ENCODE data around the gene AP3S2.
"Not testable (repeated sequence)": the region's sequence is repeated elsewhere in the genome, so short reads cannot be mapped to it uniquely, and the experiment has no call there.

The AP3S2 gene

GRCh38 chr15:89787944-89788343 is 105.8 kb downstream of the AP3S2 start:
- in situ Hi-C loops (cut with MboI; ENCODE audit: low pct_unique_long_range_greater_than_20kb, low sequenced_read_pairs, unreplicated experiment): no loop called here
- no peak for TF ChIP-seq CTCF (IDR thresholded peaks at IDR 0.05; ENCODE audit: extremely low read depth, insufficient read depth, missing control alignments)
- no peak for DNase-seq (ENCODE audit: low spot score)

- in situ Hi-C loops (cut with MboI; ENCODE audit: low pct_unique_long_range_greater_than_20kb, low sequenced_read_pairs, unreplicated experiment): no loop called here
- TF ChIP-seq CTCF (IDR thresholded peaks at IDR 0.05; ENCODE audit: extremely low read depth, insufficient read depth, missing control alignments): no peak
- no peak for DNase-seq (ENCODE audit: low spot score)
Observed at GRCh38 chr15:89785774-89786140, 108.0 kb downstream of the AP3S2 start.

- DNase-seq (ENCODE audit: low spot score): no peak
- no peak for TF ChIP-seq CTCF (IDR thresholded peaks at IDR 0.05; ENCODE audit: extremely low read depth, insufficient read depth, missing control alignments)
Observed at GRCh38 chr15:89785064-89785773, 108.6 kb downstream of the AP3S2 start.

GRCh38 chr15:89784686-89784960 is 109.2 kb downstream of the AP3S2 start:
- in situ Hi-C loops (cut with MboI; ENCODE audit: low pct_unique_long_range_greater_than_20kb, low sequenced_read_pairs, unreplicated experiment): no loop called here
- no peak for TF ChIP-seq CTCF (IDR thresholded peaks at IDR 0.05; ENCODE audit: extremely low read depth, insufficient read depth, missing control alignments)

More at GRCh38 chr15:89785064-89785773, 108.6 kb downstream of the AP3S2 start:
- in situ Hi-C loops (cut with MboI; ENCODE audit: low pct_unique_long_range_greater_than_20kb, low sequenced_read_pairs, unreplicated experiment): no loop called here

GRCh38 chr15:89783861-89784685 is 109.7 kb downstream of the AP3S2 start:
- DNase-seq (ENCODE audit: low spot score): no peak
- no peak for TF ChIP-seq CTCF (IDR thresholded peaks at IDR 0.05; ENCODE audit: extremely low read depth, insufficient read depth, missing control alignments)

More at GRCh38 chr15:89784686-89784960, 109.2 kb downstream of the AP3S2 start:
- DNase-seq (ENCODE audit: low spot score): no peak

GRCh38 chr15:89783111-89783860 is 110.5 kb downstream of the AP3S2 start:
- in situ Hi-C loops (cut with MboI; ENCODE audit: low pct_unique_long_range_greater_than_20kb, low sequenced_read_pairs, unreplicated experiment): no loop called here
- no peak for DNase-seq (ENCODE audit: low spot score)
- no peak for TF ChIP-seq CTCF (IDR thresholded peaks at IDR 0.05; ENCODE audit: extremely low read depth, insufficient read depth, missing control alignments)

More at GRCh38 chr15:89783861-89784685, 109.7 kb downstream of the AP3S2 start:
- in situ Hi-C loops (cut with MboI; ENCODE audit: low pct_unique_long_range_greater_than_20kb, low sequenced_read_pairs, unreplicated experiment): no loop called here

- DNase-seq (ENCODE audit: low spot score); in situ Hi-C loops (cut with MboI; ENCODE audit: low pct_unique_long_range_greater_than_20kb, low sequenced_read_pairs, unreplicated experiment): not testable (repeated sequence)
Observed at GRCh38 chr15:89782619-89782950, 111.2 kb downstream of the AP3S2 start.
